RWPE2 (cell line): ENCODE measurements around the gene CCSER1.

Experiments
- ATAC-seq: fragments of 200-7000 bp; cut with Tn5 transposase; 3 replicates; pipeline ENCODE4 v1.9.1; 2021; ENCODE audit warnings: low read depth
- DNase-seq: peaks from one replicate; pipeline ENCODE4 v3.0.0-alpha.2; 2020; ENCODE audit warnings: low spot score
- H3K27ac ChIP-seq: fragments of 450-650 bp; 2 replicates; pipeline ENCODE4 v1.5.1; 2017; ENCODE audit warnings: mild to moderate bottlenecking; ENCODE audit not compliant: poor library complexity, severe bottlenecking
- H3K27me3 ChIP-seq: fragments of 250-450 bp; sonication (Bioruptor Pico); 2 replicates; pipeline ENCODE4 v1.5.1; 2021; ENCODE audit warnings: mild to moderate bottlenecking, moderate library complexity; ENCODE audit not compliant: insufficient read depth, poor library complexity, severe bottlenecking
- H3K36me3 ChIP-seq: fragments of 250-450 bp; sonication (Bioruptor Pico); 2 replicates; pipeline ENCODE4 v1.5.1; 2020; ENCODE audit warnings: low read depth, mild to moderate bottlenecking, moderate library complexity
- H3K4me1 ChIP-seq: fragments of 250-450 bp; sonication (Bioruptor Pico); 2 replicates; pipeline ENCODE4 v1.5.1; 2021; ENCODE audit warnings: mild to moderate bottlenecking, moderate library complexity; ENCODE audit not compliant: insufficient read depth, poor library complexity, severe bottlenecking
- H3K4me3 ChIP-seq: fragments of 250-450 bp; sonication (Bioruptor Pico); 2 replicates; pipeline ENCODE4 v1.5.1; 2021; ENCODE audit warnings: mild to moderate bottlenecking, moderate library complexity; ENCODE audit not compliant: severe bottlenecking
- H3K9me3 ChIP-seq: fragments of 250-450 bp; sonication (Bioruptor Pico); 2 replicates; pipeline ENCODE4 v1.5.1; 2021; ENCODE audit warnings: mild to moderate bottlenecking, moderate library complexity; ENCODE audit not compliant: severe bottlenecking
- CTCF ChIP-seq: fragments of 450-650 bp; IDR thresholded peaks from one replicate; pipeline ENCODE4 v1.5.1; 2017; ENCODE audit warnings: mild to moderate bottlenecking, moderate library complexity; ENCODE audit not compliant: poor library complexity, severe bottlenecking

Gene CCSER1

GRCh38 chr4:91302120-91302519, 1174.9 kb downstream of the CCSER1 start:
- DNase-seq (no peak), ATAC-seq (no peak)
- Histone ChIP-seq H3K9me3 (no peaks in the 10 kb centered on the region), H3K27ac (no peak overlapping the region), H3K27me3 (no peaks in the 10 kb centered on the region), H3K4me1 (no peaks in the 10 kb centered on the region), H3K36me3 (no peaks in the 10 kb centered on the region), H3K4me3 (no peak overlapping the region)
- no peak for TF ChIP-seq CTCF

- ATAC-seq (no peak), DNase-seq (no peak)
- Histone ChIP-seq H3K27me3 (no peaks in the 10 kb centered on the region), H3K27ac (no peak overlapping the region), H3K9me3 (no peaks in the 10 kb centered on the region), H3K4me3 (no peak overlapping the region), H3K36me3 (no peaks in the 10 kb centered on the region), H3K4me1 (no peaks in the 10 kb centered on the region)
- TF ChIP-seq CTCF: no peak
Measured at GRCh38 chr4:91304292-91304691, 1177.1 kb downstream of the CCSER1 start.

- Histone ChIP-seq H3K4me1 (no peaks in the 10 kb centered on the region), H3K4me3 (no peak overlapping the region), H3K9me3 (no peaks in the 10 kb centered on the region), H3K27ac (no peak overlapping the region), H3K27me3 (no peaks in the 10 kb centered on the region), H3K36me3 (no peaks in the 10 kb centered on the region)
- no peak for ATAC-seq
- TF ChIP-seq CTCF: no peak
- no peak for DNase-seq
Measured at GRCh38 chr4:91317434-91317833, 1190.2 kb downstream of the CCSER1 start.

GRCh38 chr4:91319556-91320268, 1192.5 kb downstream of the CCSER1 start:
- Histone ChIP-seq H3K4me3 (no peak overlapping the region), H3K27ac (no peak overlapping the region), H3K27me3 (no peaks in the 10 kb centered on the region), H3K36me3 (no peaks in the 10 kb centered on the region), H3K9me3 (no peaks in the 10 kb centered on the region), H3K4me1 (no peaks in the 10 kb centered on the region)
- no peak for DNase-seq
- no peak for ATAC-seq
- no peak for TF ChIP-seq CTCF

- H3K36me3 ChIP-seq: no peaks in the 10 kb centered on the region
- no peaks in the 10 kb centered on the region for H3K4me1 ChIP-seq
- no peak overlapping the region for H3K27ac ChIP-seq
- no peaks in the 10 kb centered on the region for H3K9me3 ChIP-seq
- no peak overlapping the region for H3K4me3 ChIP-seq
- H3K27me3 ChIP-seq: no peaks in the 10 kb centered on the region
- ATAC-seq (no peak), DNase-seq (no peak)
- TF ChIP-seq CTCF: no peak
Measured at GRCh38 chr4:91322961-91323360, 1195.8 kb downstream of the CCSER1 start.
